ENCODE measurements around the gene ATP5F1E.
A peak's percentile ranks its signal among the peaks of the same experiment; 100 is the strongest.
"Not testable (repeated sequence)": the region's sequence is repeated elsewhere in the genome, so short reads cannot be mapped to it uniquely, and the experiment has no call there.

The ATP5F1E gene

DNA sequence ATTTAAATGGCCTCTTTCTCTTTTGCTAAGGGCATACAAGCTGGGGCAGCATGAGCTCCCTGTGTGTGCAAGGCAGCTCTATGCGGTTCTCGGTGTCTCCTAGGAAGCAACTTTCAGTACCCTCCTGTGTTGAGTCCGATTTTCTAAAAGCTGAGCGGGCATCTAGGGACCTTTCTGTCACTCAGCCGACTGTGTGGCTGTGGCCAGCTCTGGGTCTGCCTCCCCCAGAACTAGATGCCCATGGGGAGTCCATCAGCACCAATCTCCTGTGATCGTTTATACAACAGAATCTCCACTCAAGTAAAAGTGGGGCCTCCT lies 43.6 kb downstream of the ATP5F1E start:
- no peak for DNase-seq (ENCODE audit: low read depth)

DNA sequence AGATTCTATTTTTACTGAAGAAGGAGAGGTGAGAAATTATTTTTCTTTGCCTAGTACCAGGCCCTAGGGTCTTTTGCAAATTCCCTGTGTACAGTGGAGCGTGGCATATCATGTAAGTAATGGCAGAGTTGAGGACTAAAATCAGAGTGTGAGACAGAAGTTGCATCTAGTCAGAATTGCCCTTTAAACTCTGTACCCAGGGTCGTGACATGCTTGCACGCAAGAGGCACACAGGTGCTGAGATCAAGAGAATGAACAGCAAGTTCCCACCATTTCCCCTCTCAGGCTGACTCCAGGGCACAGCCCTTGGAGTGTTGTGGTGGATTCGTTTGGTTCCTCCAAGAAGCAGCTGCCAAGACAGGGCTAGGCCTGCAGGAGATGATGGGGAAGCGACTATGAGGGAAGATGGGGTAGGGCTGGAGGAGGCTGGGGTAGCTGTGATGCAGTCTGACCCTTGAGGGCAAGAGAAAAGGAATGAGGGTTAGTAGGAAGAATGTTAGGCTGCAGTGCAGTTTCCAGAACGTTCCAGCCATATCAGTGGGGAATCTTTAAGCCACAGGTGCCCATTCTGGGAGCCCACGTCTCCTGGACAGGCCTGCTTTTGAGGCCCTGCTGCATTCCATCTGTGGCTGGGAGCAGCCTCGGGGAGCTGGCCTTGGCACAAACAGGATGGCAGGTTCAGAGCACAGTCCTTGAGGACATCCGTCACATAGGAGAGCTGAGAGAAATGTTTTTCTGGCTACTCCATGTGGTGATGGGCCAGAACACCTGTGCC lies 44.2 kb downstream of the ATP5F1E start:
- DNase-seq (ENCODE audit: low read depth) = no peak

DNA sequence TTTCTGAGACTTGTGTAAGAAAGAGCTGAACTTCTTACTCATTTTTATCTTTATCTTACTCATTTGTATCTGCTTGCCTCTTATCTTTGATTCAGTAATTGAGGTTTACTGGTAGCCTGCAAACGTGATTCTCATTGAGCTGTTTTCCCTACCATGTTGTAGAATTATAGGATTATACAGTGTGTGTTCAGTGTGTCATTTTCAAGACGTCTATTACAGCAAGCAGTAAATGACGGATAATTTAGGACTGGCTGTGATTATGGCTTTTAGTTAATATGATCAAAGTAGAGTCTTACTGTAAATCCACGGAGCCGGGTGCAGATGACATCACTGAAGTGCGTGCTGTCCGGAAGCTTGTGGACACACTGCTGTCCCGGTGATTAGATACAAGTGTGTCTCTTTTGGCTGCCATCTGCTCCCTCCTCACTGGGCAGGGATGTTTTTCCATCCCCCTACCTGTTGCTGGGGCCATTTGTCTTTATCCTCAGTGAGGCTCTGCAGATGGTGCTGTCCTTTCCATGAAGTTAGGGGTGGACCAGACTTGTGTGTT lies 45.1 kb downstream of the ATP5F1E start:
- DNase-seq (ENCODE audit: low read depth) = no peak

DNA sequence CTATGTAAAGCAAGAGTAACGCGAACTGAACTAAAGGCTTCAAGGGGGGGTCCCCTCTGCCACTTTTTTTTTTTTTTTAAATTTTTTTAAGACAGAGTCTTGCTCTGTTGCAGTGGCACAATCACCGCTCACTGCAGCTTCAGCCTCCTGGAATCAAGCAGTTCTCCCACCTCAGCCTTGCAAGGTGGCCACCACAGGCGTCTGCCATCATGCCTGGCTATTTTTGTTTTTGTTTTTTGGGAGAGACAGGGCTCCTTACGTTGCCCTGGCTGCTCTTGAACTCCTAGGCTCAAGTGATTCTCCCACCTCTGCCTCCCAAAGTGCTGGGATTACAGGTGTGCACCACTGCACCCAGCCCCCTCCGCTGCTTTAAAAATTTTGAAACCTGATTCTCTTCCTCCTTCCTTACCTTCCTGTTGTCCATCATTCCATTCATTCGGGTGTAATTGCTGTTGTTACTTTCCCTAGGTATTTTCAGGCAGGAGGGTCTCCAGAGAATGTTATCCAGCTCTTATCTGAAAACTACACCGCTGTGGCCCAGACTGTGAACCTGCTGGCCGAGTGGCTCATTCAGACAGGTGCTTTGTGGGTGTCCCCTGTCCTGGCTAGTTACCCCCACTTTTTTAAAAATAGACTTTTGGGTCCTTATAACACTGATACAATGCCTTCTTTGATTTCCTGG lies 45.7 kb downstream of the ATP5F1E start:
- no peak for DNase-seq (ENCODE audit: low read depth)

DNA sequence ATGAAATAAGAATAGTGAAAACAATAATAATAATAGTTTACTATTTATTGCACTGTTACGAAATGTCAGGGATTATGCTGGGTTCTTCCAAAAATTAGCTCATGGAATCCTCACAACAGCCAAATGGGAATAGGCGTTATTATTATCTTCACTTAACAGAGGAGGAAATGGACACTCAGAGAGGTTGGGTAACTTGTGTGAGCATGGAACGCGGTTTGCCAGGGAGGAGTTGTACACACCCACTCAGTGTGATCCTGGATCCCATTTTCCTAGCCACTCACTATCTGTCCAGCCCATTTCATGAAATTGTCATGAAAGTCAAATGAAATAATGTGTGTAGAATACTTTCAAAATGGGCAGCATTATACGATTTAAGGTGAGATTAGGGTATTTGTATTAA lies 46.5 kb downstream of the ATP5F1E start:
- DNase-seq (ENCODE audit: low read depth) = no peak

DNA sequence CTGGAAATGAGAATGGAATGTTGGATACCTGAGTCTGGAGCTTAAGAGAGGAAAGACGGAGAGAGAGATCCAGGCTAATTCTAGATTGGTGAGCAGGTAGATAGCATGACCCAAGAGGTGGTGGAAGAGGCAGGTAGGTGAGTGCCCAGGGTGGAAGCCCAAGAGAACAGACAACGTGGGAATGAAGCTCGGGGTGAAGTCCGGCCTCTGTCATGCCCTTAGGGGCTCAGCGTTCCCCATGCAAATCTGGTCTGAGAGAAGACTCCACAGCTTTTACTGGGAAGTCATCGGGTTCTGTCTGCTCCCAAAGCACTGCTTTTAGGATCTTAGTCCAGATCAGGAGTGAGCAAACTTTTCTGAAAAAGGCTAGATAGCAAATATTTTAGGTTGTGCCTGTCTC lies 47.4 kb downstream of the ATP5F1E start:
- DNase-seq (ENCODE audit: low read depth) = no peak

DNA sequence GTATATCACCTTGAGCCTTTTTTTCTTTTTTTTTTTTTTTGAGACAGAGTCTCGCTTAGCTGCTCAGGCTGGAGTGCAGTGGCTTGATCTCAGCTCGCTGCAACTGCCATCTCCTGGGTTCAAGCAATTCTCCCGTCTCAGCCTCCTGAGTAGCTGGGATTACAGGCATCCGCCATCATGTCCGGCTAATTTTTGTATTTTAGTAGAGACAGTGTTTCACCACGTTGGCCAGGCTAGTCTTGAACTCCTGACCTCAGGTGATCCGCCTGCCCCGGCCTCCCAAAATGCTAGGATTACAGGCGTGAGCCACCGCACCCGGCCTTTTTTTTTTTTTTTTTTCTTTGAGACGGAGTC lies 49.0 kb downstream of the ATP5F1E start:
- DNase-seq (ENCODE audit: low read depth) = not testable (repeated sequence)

DNA sequence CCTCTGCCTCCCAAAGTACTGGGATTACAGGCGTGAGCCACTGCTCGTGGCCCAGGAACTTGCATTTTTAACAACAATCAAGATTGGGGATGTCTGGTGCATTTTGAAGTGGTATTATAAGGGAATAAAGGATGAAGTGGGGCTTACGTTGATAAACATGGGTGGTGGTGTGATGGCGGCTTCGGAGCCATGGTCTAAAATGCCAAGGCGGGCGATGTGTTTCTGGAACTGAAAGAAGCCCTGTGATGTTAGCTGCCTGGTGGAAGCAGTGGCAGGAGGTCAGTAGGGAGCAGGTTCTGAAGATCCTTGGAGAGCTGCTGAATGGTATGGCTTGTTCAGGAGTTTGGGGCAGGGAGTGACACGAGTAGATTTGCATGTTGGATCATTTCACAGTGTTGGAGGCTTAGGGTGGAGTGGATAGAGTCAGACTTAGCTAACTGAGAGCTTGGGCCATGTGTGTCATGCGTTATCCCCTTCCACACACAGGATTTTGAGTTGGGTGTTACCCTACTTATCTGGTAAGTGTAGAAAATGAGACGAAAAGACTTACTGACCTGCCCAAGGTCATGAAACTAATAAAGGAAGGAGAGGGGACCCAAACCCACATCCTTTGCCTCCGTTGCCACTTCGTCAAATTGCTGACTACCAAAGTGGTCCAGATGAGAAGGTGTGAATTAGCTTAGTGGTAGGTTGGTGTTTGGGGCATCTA lies 49.6 kb downstream of the ATP5F1E start:
- DNase-seq (ENCODE audit: low read depth) = no peak

DNA sequence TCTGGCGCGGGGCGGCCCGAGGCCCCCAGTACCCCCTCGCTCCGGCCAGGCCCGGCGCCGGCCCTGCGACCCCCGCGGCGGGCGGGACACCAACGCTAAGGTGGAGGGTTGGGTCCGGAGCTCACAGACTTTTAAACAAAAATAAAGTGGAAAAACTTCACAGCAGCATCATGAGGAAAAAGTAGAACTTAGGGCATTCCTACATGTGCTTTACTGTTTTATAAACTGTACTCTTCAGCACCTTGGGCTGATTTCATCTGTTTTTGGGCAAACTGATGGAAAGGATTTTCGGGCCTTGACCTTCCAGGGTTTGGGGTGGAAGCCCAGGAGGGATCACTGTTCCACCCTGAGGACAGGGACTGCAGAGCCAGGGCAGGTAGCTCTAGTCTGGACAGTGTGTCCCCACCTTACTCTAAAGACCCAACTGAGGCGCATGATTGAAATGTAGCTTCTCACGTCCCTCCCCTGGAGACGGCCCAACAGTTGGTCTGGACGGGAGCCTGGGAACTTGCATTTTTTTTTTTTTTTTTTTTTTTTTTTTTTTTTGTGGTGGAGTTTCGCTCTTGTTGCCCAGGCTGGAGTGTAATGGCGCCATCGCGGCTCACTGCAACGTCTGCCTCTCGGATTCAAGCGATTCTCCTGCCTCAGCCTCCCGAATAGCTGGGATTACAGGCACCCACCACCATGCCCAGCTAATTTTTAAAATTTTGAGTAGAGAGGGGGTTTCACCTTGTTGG lies 50.3 kb downstream of the ATP5F1E start:
- DNase-seq (ENCODE audit: low read depth) = no peak

DNA sequence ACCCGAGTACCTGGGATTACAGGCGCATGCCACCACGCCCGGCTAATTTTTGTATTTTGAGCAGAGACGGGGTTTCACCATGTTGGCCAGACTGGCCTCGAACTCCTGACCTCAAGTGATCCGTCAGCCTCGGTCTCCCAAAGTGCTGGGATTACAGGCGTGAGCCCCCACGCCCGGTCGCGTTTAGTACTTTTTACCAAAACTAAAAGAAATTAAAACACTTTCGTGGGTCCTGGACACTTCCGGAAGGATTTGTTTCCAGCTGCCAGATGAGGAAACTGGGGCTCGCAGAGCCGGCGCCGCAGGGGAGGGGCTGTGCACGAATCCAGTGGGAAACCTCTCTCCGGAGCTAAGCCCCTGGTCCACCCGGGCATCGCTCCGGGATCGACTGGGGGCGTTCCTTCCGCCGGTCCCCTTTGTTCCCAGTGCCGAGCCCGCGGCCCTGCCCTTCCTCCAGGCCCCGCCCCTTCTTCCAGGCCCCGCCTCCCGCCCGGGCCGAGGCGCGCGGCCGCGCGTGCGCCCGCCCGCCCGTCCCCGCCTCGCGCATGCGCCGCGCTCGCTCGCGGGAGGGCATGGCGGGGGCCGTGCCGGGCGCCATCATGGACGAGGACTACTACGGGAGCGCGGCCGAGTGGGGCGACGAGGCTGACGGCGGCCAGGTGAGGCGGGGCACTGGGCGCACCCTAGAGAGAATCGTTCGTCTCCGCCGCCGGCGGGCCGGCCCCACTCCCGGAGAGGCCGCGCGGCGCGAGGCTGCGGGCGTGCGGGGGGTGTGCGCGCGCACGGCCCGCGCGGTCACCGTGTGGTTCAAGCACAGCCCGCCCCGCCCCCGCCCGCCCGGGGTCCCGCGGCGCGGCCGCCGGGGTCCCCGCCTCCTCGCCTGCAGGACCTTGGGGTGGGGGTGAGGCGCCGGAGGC lies 51.2 kb downstream of the ATP5F1E start, which contains the start of gene NELFCD:
TSS of gene NELFCD (plus strand) at position 546 of the 917 bp plus-strand sequence. CDS start at position 600, 54 bp downstream.
- peak; percentile 63 for DNase-seq (ENCODE audit: low read depth)

DNA sequence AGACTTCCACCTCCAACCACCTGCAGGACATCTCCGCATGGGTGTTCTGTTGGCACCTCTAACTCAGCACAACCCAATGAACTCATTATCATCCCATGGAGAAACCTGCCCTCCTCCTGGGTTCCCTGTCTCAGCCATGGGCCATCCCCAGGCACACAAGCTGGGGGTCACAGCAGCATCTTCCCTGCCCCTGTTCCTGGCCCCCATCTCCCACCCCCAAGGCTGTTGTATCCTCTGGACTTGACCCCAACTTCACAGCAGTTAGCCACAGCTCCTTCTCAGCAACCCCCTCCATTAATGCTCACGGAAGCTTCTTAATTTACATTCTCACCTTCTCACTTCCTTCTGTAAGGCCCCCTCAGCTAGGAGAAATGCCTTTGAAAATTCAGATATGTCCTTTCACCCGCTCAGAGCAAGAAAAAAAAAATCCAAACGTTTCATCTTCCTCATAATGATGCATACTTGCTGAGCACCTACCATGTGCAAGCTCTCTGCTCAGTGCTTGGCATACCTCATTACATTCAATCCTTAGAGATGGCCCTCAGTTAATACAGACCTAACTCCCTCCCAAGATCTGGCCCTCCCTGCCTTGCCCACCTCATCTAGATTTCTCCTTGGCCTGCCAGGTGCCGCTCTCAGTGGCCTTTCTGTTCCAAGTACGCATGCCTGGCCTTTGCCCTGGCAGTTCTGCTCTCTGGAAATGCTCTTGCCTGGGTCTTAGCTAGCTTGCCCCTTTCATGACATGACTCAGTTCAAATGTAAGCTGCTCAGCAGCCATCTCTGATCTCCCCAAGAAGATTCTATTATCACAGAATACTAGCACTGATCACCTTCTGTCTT lies 53.6 kb downstream of the ATP5F1E start:
- DNase-seq (ENCODE audit: low read depth) = no peak

DNA sequence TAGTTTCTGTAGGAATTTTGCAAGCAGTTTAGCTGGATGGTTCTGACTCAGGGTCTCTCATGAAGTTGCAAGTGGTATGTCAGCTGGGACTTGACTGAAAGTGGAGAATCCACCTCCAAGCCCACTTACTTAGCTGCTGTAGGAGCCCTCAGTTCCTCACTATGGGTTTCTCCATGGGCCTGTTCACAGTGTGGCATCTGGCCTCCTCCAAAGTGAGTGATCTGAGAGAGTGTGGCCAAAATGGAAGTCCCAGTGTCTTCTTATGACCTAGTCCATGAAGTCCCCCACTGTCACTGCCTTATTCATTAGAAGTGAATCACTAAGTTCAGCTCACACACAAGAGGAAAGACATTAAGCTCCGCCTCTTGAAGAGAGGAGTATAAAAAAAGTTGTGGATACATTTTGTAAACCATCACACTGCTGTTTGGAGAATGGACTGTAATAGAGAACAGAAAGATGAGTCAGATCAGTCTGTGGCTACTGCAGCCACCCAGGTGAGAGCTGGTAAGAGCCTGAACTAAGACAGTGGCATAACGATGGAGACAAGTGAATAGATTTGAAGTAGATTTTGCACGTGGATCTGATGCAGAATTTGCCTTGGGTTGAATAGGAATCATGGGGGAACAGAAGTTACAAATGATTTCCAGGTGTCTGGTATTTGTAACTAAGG lies 55.9 kb downstream of the ATP5F1E start:
- no peak for DNase-seq (ENCODE audit: low read depth)

Measured in CMK (cell line).